Prostate gland (tissue), 2 donors: ENCODE data around the gene EMC9. TPM values are rescaled to one million over a fixed set of nuclear protein-coding genes. Genes with fewer than 3 reads are reported as not detected.
A peak's percentile ranks its signal among the peaks of the same experiment; 100 is the strongest.

ENCODE experiments used
- DNase-seq: peaks from one replicate; pipeline ENCODE4 v3.0.0-alpha.2; 2019; ENCODE audit warnings: low spot score
- H3K27ac ChIP-seq, 2 donors: fragments of 200-600 bp; sonication (generic); 2 replicates each; pipeline ENCODE4 v1.5.1; 2017 to 2019
- H3K27me3 ChIP-seq: fragments of 200-600 bp; sonication (generic); replicated peaks from 2 replicates; pipeline ENCODE4 v1.5.1; 2019; ENCODE audit not compliant: insufficient read depth
- H3K36me3 ChIP-seq, 2 donors: fragments of 200-600 bp; sonication (generic); 1 replicate in 1 of 2; 2 replicates in 1 of 2; pipeline versions ENCODE4 v1.5.1 to v1.8.1; 2017 to 2019
- H3K4me1 ChIP-seq: fragments of 200-600 bp; sonication (generic); replicated peaks from 2 replicates; pipeline ENCODE4 v1.5.1; 2019
- H3K4me3 ChIP-seq, 2 donors: fragments of 200-600 bp; sonication (generic); 2 replicates each; pipeline ENCODE4 v1.5.1; 2017 to 2019
- H3K9me3 ChIP-seq: fragments of 200-600 bp; sonication (generic); 2 replicates; pipeline ENCODE4 v1.5.1; 2017
- POLR2A ChIP-seq: fragments of 450-650 bp; IDR thresholded peaks from one replicate; pipeline ENCODE4 v1.6.1; 2016; ENCODE audit warnings: antibody characterized with exemption, mild to moderate bottlenecking
- POLR2AphosphoS5 ChIP-seq: sonication (generic); formaldehyde crosslinking; IDR thresholded peaks from one replicate; pipeline ENCODE4 v1.6.1; 2017; ENCODE audit warnings: antibody characterized with exemption
- WGBS: methylation state at CpG from one replicate; pipeline ENCODE4 v1.1.5; 2018; 5-methylcytosine and 5-hydroxymethylcytosine counted together
- intact Hi-C: fragments of 100-400 bp; cut with DNase I; formaldehyde crosslinking; loops from one replicate; pipeline ENCODE4 v1.14.2; 2022
- total RNA-seq, 2 donors: library from RNA; depleted of rRNA; stranded (reverse); fragments of >200 nt; gene quantifications; one replicate each; pipeline ENCODE4 v1.1.0, GENCODE V29; 2016
- TF ChIP-seq, protein P1 (sequence below), 4 experiments: fragments of 200-600 bp in 2 of 4; fragments of 450-650 bp in 2 of 4; sonication (generic) in 2 of 4; IDR thresholded peaks; 1 replicate in 3 of 4; 2 replicates in 1 of 4; pipeline ENCODE4 v1.5.1; 2016 to 2019; ENCODE audit warnings: antibody characterized with exemption in 4 of 4, mild to moderate bottlenecking in 2 of 4, moderate library complexity in 2 of 4

EMC9 gene, protein sequence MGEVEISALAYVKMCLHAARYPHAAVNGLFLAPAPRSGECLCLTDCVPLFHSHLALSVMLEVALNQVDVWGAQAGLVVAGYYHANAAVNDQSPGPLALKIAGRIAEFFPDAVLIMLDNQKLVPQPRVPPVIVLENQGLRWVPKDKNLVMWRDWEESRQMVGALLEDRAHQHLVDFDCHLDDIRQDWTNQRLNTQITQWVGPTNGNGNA
- 10 to 100 TPM; 13.1 to 13.6 TPM for total RNA-seq

- peak; percentile 100 for DNase-seq
- H3K4me3 ChIP-seq, result peak within 1 kb of the TSS; percentile 54 to 88
- WGBS, result under 1% methylated on average over 65 of the region's 65 CpGs
- no peaks in the 10 kb centered on the region for H3K9me3 ChIP-seq
- peaks cover 13% of the 10 kb centered on the region for H3K4me1 ChIP-seq
- peak within 1 kb of the TSS; percentile 91 to 95 for H3K27ac ChIP-seq
- peaks cover 3% of the 10 kb centered on the region in 2 donors for H3K36me3 ChIP-seq
- intact Hi-C loops, result loop anchor here (2.0 kb wide), 1 partner anchor 26 kb away; the partner anchor contains the start of genes DCAF11 and NRL
- no peaks in the 10 kb centered on the region for H3K27me3 ChIP-seq
- TF ChIP-seq POLR2AphosphoS5, result peak; percentile 98
- TF ChIP-seq, protein P1, sequence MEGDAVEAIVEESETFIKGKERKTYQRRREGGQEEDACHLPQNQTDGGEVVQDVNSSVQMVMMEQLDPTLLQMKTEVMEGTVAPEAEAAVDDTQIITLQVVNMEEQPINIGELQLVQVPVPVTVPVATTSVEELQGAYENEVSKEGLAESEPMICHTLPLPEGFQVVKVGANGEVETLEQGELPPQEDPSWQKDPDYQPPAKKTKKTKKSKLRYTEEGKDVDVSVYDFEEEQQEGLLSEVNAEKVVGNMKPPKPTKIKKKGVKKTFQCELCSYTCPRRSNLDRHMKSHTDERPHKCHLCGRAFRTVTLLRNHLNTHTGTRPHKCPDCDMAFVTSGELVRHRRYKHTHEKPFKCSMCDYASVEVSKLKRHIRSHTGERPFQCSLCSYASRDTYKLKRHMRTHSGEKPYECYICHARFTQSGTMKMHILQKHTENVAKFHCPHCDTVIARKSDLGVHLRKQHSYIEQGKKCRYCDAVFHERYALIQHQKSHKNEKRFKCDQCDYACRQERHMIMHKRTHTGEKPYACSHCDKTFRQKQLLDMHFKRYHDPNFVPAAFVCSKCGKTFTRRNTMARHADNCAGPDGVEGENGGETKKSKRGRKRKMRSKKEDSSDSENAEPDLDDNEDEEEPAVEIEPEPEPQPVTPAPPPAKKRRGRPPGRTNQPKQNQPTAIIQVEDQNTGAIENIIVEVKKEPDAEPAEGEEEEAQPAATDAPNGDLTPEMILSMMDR (IDR thresholded peaks at IDR 0.05), result peak; percentile 33 to 95 (median 63)
- TF ChIP-seq POLR2A, result peak; percentile 94
Measured at GRCh38 chr14:24141097-24141880, at the start of gene EMC9. Gene EMC9 (minus strand): TSS chr14:24141591. CDS start chr14:24141304, 287 bp downstream.

DNA sequence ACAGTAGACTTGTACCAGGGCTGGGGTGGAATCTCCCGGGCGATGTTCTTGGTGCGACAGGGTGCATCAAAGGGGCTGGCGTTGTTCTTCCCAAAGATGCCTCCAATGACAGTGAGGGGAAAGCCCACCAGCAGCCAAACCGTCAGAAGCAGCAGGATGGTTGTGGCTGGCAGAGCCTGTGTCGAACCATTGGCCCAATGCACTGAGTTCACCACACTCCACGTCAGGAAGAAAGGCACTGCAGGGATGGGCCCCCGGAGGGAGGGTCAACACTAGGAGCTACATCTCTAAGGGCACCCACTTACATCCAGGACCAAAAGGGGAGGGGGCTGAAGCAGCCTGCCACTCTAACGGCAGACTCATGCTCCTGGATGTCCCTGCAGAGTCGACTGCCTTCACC lies 49.0 kb upstream of the EMC9 start:
- peaks cover 0 to 10% of the 10 kb centered on the region in 2 donors for H3K36me3 ChIP-seq
- no peak for DNase-seq
- TF ChIP-seq, protein P1 (IDR thresholded peaks at IDR 0.05), result no peak
- TF ChIP-seq POLR2AphosphoS5, result no peak
- no peak for TF ChIP-seq POLR2A
- no peaks in the 10 kb centered on the region for H3K9me3 ChIP-seq
- no peak overlapping the region for H3K27ac ChIP-seq
- intact Hi-C loops, result no loop called here
- no peak overlapping the region for H3K4me3 ChIP-seq
- 92% methylated on average over 10 of the region's 10 CpGs for WGBS
- H3K27me3 ChIP-seq, result no peaks in the 10 kb centered on the region
- peaks cover 4% of the 10 kb centered on the region for H3K4me1 ChIP-seq

GRCh38 chr14:24189460-24189859 lies 48.1 kb upstream of the EMC9 start:
- no peak overlapping the region for H3K27ac ChIP-seq
- H3K27me3 ChIP-seq, result no peaks in the 10 kb centered on the region
- H3K4me1 ChIP-seq, result peaks cover 4% of the 10 kb centered on the region
- TF ChIP-seq, protein P1 (IDR thresholded peaks at IDR 0.05), result no peak
- TF ChIP-seq POLR2A (no peak), POLR2AphosphoS5 (no peak)
- H3K4me3 ChIP-seq, result no peak overlapping the region
- peaks cover 0 to 17% of the 10 kb centered on the region in 2 donors for H3K36me3 ChIP-seq
- WGBS, result 93% methylated on average over 9 of the region's 9 CpGs
- intact Hi-C loops, result no loop called here
- no peak for DNase-seq
- H3K9me3 ChIP-seq, result no peaks in the 10 kb centered on the region

- peak overlapping the region in 1 of 2 donors; percentile 76 for H3K27ac ChIP-seq
- 2% methylated on average over 3 of the region's 3 CpGs for WGBS
- H3K9me3 ChIP-seq, result no peaks in the 10 kb centered on the region
- H3K36me3 ChIP-seq, result peaks cover 0 to 22% of the 10 kb centered on the region in 2 donors
- H3K4me3 ChIP-seq, result no peak overlapping the region
- DNase-seq, result no peak
- H3K4me1 ChIP-seq, result peaks cover 4% of the 10 kb centered on the region
- no peaks in the 10 kb centered on the region for H3K27me3 ChIP-seq
- TF ChIP-seq, protein P1 (IDR thresholded peaks at IDR 0.05), result no peak
- no peak for TF ChIP-seq POLR2AphosphoS5
- TF ChIP-seq POLR2A, result no peak
- intact Hi-C loops, result no loop called here
Measured at GRCh38 chr14:24189059-24189375, 47.6 kb upstream of the EMC9 start.
